PC-3 (cell line): ENCODE data around the gene OTC.

Experiments
- CTCF ChIP-seq: fragments of 300-600 bp; sonication (generic); conservative IDR thresholded peaks from 2 replicates; pipeline ENCODE4 v1.5.1; 2017; ENCODE audit warnings: antibody characterized with exemption, low read depth, mild to moderate bottlenecking, low read length
- EZH2 ChIP-seq: fragments of 300-600 bp; sonication (generic); IDR thresholded peaks from one replicate; pipeline ENCODE4 v1.6.1; 2017; ENCODE audit warnings: antibody characterized with exemption, mild to moderate bottlenecking, low read length; ENCODE audit not compliant: unreplicated experiment
- EZH2phosphoT487 ChIP-seq: fragments of 300-600 bp; sonication (generic); IDR thresholded peaks from 2 replicates; pipeline ENCODE4 v1.6.1; 2018; ENCODE audit warnings: mild to moderate bottlenecking, antibody characterized with exemption, low read length, borderline replicate concordance

- no peak for TF ChIP-seq CTCF
- TF ChIP-seq EZH2, result no peak
- TF ChIP-seq EZH2phosphoT487, result no peak
Observed at GRCh38 chrX:38326086-38326485, 26.3 kb upstream of the OTC start.
